Immature natural killer cell (primary cell): ENCODE data around the gene SHISAL1. TPM values are rescaled to one million over a fixed set of nuclear protein-coding genes. Genes with fewer than 3 reads are reported as not detected.
A peak's percentile ranks its signal among the peaks of the same experiment; 100 is the strongest.
"Not testable (repeated sequence)": the region's sequence is repeated elsewhere in the genome, so short reads cannot be mapped to it uniquely, and the experiment has no call there.

ENCODE experiments used
- DNase-seq, 3 donors: peaks; one replicate each; pipeline ENCODE4 v3.0.0; 2022; ENCODE audit warnings: mixed read lengths in 1 of 3
- H3K27ac Mint-ChIP-seq, 6 donors: one replicate each; pipeline ENCODE4 v1.8.0; 2020; ENCODE audit warnings: mixed read lengths in 6 of 6, mild to moderate bottlenecking in 5 of 6, inconsistent platforms in 4 of 6, moderate library complexity in 3 of 6
- H3K27me3 Mint-ChIP-seq, 3 donors: one replicate each; pipeline ENCODE4 v1.8.0; 2020 to 2021; ENCODE audit warnings: low read depth in 3 of 3, mild to moderate bottlenecking in 3 of 3, mixed read lengths in 3 of 3, moderate library complexity in 3 of 3, inconsistent platforms in 1 of 3
- H3K36me3 Mint-ChIP-seq, 3 donors: one replicate each; pipeline ENCODE4 v1.8.0; 2020; ENCODE audit warnings: mixed read lengths in 3 of 3, inconsistent platforms in 2 of 3, mild to moderate bottlenecking in 2 of 3
- H3K4me1 Mint-ChIP-seq, 2 donors: one replicate each; pipeline ENCODE4 v1.8.0; 2020; ENCODE audit warnings: inconsistent platforms in 2 of 2, mild to moderate bottlenecking in 2 of 2, mixed read lengths in 2 of 2, moderate library complexity in 1 of 2
- H3K4me3 Mint-ChIP-seq, 5 donors: one replicate each; pipeline ENCODE4 v1.8.0; 2020; ENCODE audit warnings: mild to moderate bottlenecking in 5 of 5, mixed read lengths in 5 of 5, inconsistent platforms in 3 of 5, moderate library complexity in 3 of 5
- H3K9me3 Mint-ChIP-seq, 6 donors: one replicate each; pipeline ENCODE4 v1.8.0; 2020; ENCODE audit warnings: mild to moderate bottlenecking in 6 of 6, mixed read lengths in 6 of 6, inconsistent platforms in 4 of 6, moderate library complexity in 3 of 6
- polyA plus RNA-seq, 3 donors: library from polyadenylated mRNA; unstranded; fragments of 300-500 nt; fragmentation: Illumina TruSeq; gene quantifications; one replicate each; pipeline ENCODE4 v1.2.3, GENCODE V29; 2021

The SHISAL1 gene
- polyA plus RNA-seq, 3 donors from 2014 or later = not detected

- H3K36me3 Mint-ChIP-seq = no peaks in the 10 kb centered on the region
- peaks cover 18 to 26% of the 10 kb centered on the region in 2 donors for H3K4me1 Mint-ChIP-seq
- no peak for DNase-seq
- H3K9me3 Mint-ChIP-seq = no peaks in the 10 kb centered on the region
- no peak overlapping the region for H3K4me3 Mint-ChIP-seq
- H3K27me3 Mint-ChIP-seq = peaks cover 8 to 26% (median 24%) of the 10 kb centered on the region in 3 donors
- no peak overlapping the region for H3K27ac Mint-ChIP-seq
Observed at GRCh38 chr22:44328762-44329161, 16.0 kb upstream of the SHISAL1 start.

- Mint-ChIP-seq H3K4me1 (peaks cover 18 to 26% of the 10 kb centered on the region in 2 donors), H3K27me3 (peaks cover 10 to 26% (median 24%) of the 10 kb centered on the region in 3 donors), H3K27ac (no peak overlapping the region), H3K4me3 (no peak overlapping the region), H3K9me3 (no peaks in the 10 kb centered on the region), H3K36me3 (no peaks in the 10 kb centered on the region)
- DNase-seq = no peak
Observed at GRCh38 chr22:44328326-44328725, 15.6 kb upstream of the SHISAL1 start.

GRCh38 chr22:44326491-44326885 lies 13.7 kb upstream of the SHISAL1 start:
- no peak for DNase-seq

GRCh38 chr22:44325718-44326490 lies 13.2 kb upstream of the SHISAL1 start:
- H3K27ac Mint-ChIP-seq = peak overlapping the region in 1 of 6 donors; percentile 23
- no peaks in the 10 kb centered on the region for H3K9me3 Mint-ChIP-seq
- H3K36me3 Mint-ChIP-seq = no peaks in the 10 kb centered on the region
- DNase-seq = no peak
- H3K4me3 Mint-ChIP-seq = peak overlapping the region; percentile 68 to 86 (median 75)
- peaks cover 13 to 20% of the 10 kb centered on the region in 2 donors for H3K4me1 Mint-ChIP-seq
- H3K27me3 Mint-ChIP-seq = peaks cover 8 to 22% (median 17%) of the 10 kb centered on the region in 3 donors

More at GRCh38 chr22:44326491-44326885, 13.7 kb upstream of the SHISAL1 start:
- Mint-ChIP-seq H3K36me3 (no peaks in the 10 kb centered on the region), H3K27me3 (peaks cover 8 to 18% (median 17%) of the 10 kb centered on the region in 3 donors), H3K9me3 (no peaks in the 10 kb centered on the region), H3K27ac (no peak overlapping the region), H3K4me3 (peak overlapping the region; percentile 68 to 86 (median 75)), H3K4me1 (peaks cover 13 to 20% of the 10 kb centered on the region in 2 donors)

- DNase-seq, H3K9me3 Mint-ChIP-seq, H3K36me3 Mint-ChIP-seq, H3K27ac Mint-ChIP-seq, H3K4me3 Mint-ChIP-seq: not testable (repeated sequence)
- Mint-ChIP-seq H3K27me3 (peaks cover 8 to 14% (median 12%) of the 10 kb centered on the region in 3 donors), H3K4me1 (peaks cover 7 to 13% of the 10 kb centered on the region in 2 donors)
Observed at GRCh38 chr22:44323140-44323790, 10.5 kb upstream of the SHISAL1 start.

GRCh38 chr22:44319685-44320084 lies 6.9 kb upstream of the SHISAL1 start:
- Mint-ChIP-seq H3K27me3 (peaks cover 0 to 6% (median 4%) of the 10 kb centered on the region in 3 donors), H3K27ac (no peak overlapping the region), H3K4me1 (peaks cover 4 to 9% of the 10 kb centered on the region in 2 donors), H3K36me3 (no peaks in the 10 kb centered on the region), H3K9me3 (no peaks in the 10 kb centered on the region), H3K4me3 (no peak overlapping the region)
- no peak for DNase-seq

GRCh38 chr22:44318751-44319150 lies 6.0 kb upstream of the SHISAL1 start:
- Mint-ChIP-seq H3K27ac (no peak overlapping the region), H3K4me1 (peaks cover 10 to 17% of the 10 kb centered on the region in 2 donors)

GRCh38 chr22:44317886-44318637 lies 5.3 kb upstream of the SHISAL1 start:
- Mint-ChIP-seq H3K4me1 (peaks cover 10 to 17% of the 10 kb centered on the region in 2 donors), H3K27ac (no peak overlapping the region), H3K9me3 (no peaks in the 10 kb centered on the region)

More at GRCh38 chr22:44318751-44319150, 6.0 kb upstream of the SHISAL1 start:
- DNase-seq = no peak
- no peaks in the 10 kb centered on the region for H3K9me3 Mint-ChIP-seq
- H3K36me3 Mint-ChIP-seq = no peaks in the 10 kb centered on the region
- H3K4me3 Mint-ChIP-seq = no peak overlapping the region
- peaks cover 0 to 4% (median 4%) of the 10 kb centered on the region in 3 donors for H3K27me3 Mint-ChIP-seq

GRCh38 chr22:44317123-44317444 lies 4.3 kb upstream of the SHISAL1 start:
- H3K9me3 Mint-ChIP-seq = no peaks in the 10 kb centered on the region
- H3K27ac Mint-ChIP-seq = no peak overlapping the region
- H3K4me3 Mint-ChIP-seq = no peak overlapping the region
- DNase-seq = no peak
- no peaks in the 10 kb centered on the region for H3K36me3 Mint-ChIP-seq
- H3K4me1 Mint-ChIP-seq = peaks cover 10 to 17% of the 10 kb centered on the region in 2 donors
- peaks cover 0 to 4% (median 0%) of the 10 kb centered on the region in 3 donors for H3K27me3 Mint-ChIP-seq

More at GRCh38 chr22:44317886-44318637, 5.3 kb upstream of the SHISAL1 start:
- Mint-ChIP-seq H3K36me3 (no peaks in the 10 kb centered on the region), H3K4me3 (no peak overlapping the region), H3K27me3 (peaks cover 0 to 4% (median 2%) of the 10 kb centered on the region in 3 donors)
- no peak for DNase-seq

- no peak for DNase-seq
- Mint-ChIP-seq H3K27ac (no peak overlapping the region), H3K27me3 (peaks cover 0 to 4% (median 0%) of the 10 kb centered on the region in 3 donors)
Observed at GRCh38 chr22:44316393-44317122, 3.8 kb upstream of the SHISAL1 start.

GRCh38 chr22:44314425-44315067 lies 1.8 kb upstream of the SHISAL1 start:
- H3K4me1 Mint-ChIP-seq = peaks cover 10 to 17% of the 10 kb centered on the region in 2 donors
- H3K4me3 Mint-ChIP-seq = peak overlapping the region; percentile 56 to 71 (median 60)
- no peaks in the 10 kb centered on the region for H3K36me3 Mint-ChIP-seq
- peak; percentile 11 to 23 (median 18) for DNase-seq
- no peaks in the 10 kb centered on the region for H3K9me3 Mint-ChIP-seq
- H3K27me3 Mint-ChIP-seq = no peaks in the 10 kb centered on the region
- peak overlapping the region in 2 of 6 donors; percentile 49 to 66 for H3K27ac Mint-ChIP-seq

More at GRCh38 chr22:44316393-44317122, 3.8 kb upstream of the SHISAL1 start:
- Mint-ChIP-seq H3K36me3 (no peaks in the 10 kb centered on the region), H3K4me3 (no peak overlapping the region), H3K9me3 (no peaks in the 10 kb centered on the region), H3K4me1 (peaks cover 10 to 17% of the 10 kb centered on the region in 2 donors)

GRCh38 chr22:44313385-44314006 lies 745 bp upstream of the SHISAL1 start:
- Mint-ChIP-seq H3K4me1 (peaks cover 10 to 17% of the 10 kb centered on the region in 2 donors), H3K36me3 (no peaks in the 10 kb centered on the region), H3K27ac (no peak overlapping the region), H3K4me3 (no peak overlapping the region), H3K9me3 (no peaks in the 10 kb centered on the region), H3K27me3 (no peaks in the 10 kb centered on the region)
- no peak for DNase-seq
